Breast epithelium (tissue), 4 donors: ENCODE results near the gene LINGO1. TPM values are rescaled to one million over a fixed set of nuclear protein-coding genes. Genes with fewer than 3 reads are reported as not detected.

Source experiments
- DNase-seq, 2 donors: peaks; one replicate each; pipeline ENCODE4 v3.0.0-alpha.2; 2019; ENCODE audit warnings: low spot score in 2 of 2
- H3K27ac ChIP-seq, 2 donors: fragments of 200-600 bp; sonication (generic) in 1 of 2; one replicate each; pipeline ENCODE4 v1.5.1; 2016 to 2019; ENCODE audit warnings: mild to moderate bottlenecking in 1 of 2
- H3K27me3 ChIP-seq, 2 donors: fragments of 200-600 bp; sonication (generic) in 1 of 2; one replicate each; pipeline versions ENCODE4 v1.5.1 to v1.6.0; 2017 to 2019; ENCODE audit warnings: control low read depth in 1 of 2, mild to moderate bottlenecking in 1 of 2
- H3K36me3 ChIP-seq: fragments of 200-600 bp; one replicate; pipeline ENCODE4 v1.5.1; 2019
- H3K4me1 ChIP-seq, 2 donors: fragments of 200-600 bp; sonication (generic); one replicate each; pipeline ENCODE4 v1.5.1; 2016 to 2019; ENCODE audit warnings: control low read depth in 1 of 2
- H3K4me3 ChIP-seq, 3 donors: fragments of 200-600 bp; sonication (generic); 1 replicate in 2 of 3; 2 replicates in 1 of 3; pipeline ENCODE4 v1.5.1; 2016 to 2019; ENCODE audit warnings: mild to moderate bottlenecking in 3 of 3, moderate library complexity in 2 of 3
- H3K9me3 ChIP-seq, 2 donors: fragments of 200-600 bp; sonication (generic) in 1 of 2; one replicate each; pipeline ENCODE4 v1.5.1; 2016 to 2019; ENCODE audit warnings: control low read depth in 1 of 2
- POLR2A ChIP-seq: fragments of 450-650 bp; IDR thresholded peaks from one replicate; pipeline ENCODE4 v1.6.1; 2016; ENCODE audit warnings: antibody characterized with exemption, mild to moderate bottlenecking, moderate library complexity
- POLR2AphosphoS5 ChIP-seq, 3 donors: sonication (generic); formaldehyde crosslinking; IDR thresholded peaks; one replicate each; pipeline ENCODE4 v1.6.1; 2017; ENCODE audit warnings: antibody characterized with exemption in 3 of 3
- intact Hi-C: fragments of 100-400 bp; cut with DNase I; formaldehyde crosslinking; loops from one replicate; pipeline ENCODE4 v1.15.1; 2023; ENCODE audit warnings: low total_unique reads
- total RNA-seq, 3 donors: library from RNA; depleted of rRNA; stranded (reverse); fragments of >200 nt; gene quantifications; one replicate each; pipeline ENCODE4 v1.1.0, GENCODE V29; 2016
- TF ChIP-seq, protein P1 (sequence below), 3 donors: fragments of 450-650 bp; IDR thresholded peaks; one replicate each; pipeline ENCODE4 v1.5.1; 2016 to 2017; ENCODE audit warnings: antibody characterized with exemption in 3 of 3, mild to moderate bottlenecking in 3 of 3, moderate library complexity in 3 of 3

LINGO1 gene
- total RNA-seq, 3 donors from 2014 or later, result 1.2 to 1.6 TPM; not detected in 1

DNA sequence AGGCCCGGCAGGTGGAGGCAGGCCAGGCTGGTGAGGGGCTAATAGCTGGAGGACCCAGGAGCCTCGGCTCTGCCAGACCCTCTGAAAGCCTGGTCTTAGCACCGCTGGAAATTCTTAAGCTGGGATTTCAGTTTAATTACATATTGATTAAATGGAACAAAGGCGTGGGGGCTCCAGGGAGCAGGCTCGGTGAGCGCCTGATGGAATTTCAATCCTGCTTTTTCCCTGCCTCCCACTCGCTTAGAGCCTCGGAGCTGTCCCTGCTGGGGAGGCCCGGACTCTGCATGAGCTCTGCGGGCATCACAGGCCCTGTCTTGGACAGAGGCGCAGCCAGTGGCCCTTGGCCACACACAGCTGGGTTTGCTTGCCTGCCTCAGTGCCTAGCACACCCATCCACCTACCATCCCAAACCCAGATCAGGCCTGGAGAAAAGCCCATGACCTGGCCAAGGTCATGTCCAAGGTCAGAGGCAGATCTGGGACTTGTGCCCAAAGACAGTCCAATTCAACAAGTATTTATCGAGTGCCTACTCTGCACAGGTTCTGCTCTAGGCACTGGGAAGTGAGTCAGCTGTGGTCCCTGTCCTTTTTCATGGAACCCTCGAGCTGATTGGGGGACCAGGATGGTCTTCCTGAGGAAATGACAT, 40.6 kb downstream of the LINGO1 start:
- no peak overlapping the region for H3K27ac ChIP-seq
- H3K27me3 ChIP-seq, result no peaks in the 10 kb centered on the region
- TF ChIP-seq, protein P1, sequence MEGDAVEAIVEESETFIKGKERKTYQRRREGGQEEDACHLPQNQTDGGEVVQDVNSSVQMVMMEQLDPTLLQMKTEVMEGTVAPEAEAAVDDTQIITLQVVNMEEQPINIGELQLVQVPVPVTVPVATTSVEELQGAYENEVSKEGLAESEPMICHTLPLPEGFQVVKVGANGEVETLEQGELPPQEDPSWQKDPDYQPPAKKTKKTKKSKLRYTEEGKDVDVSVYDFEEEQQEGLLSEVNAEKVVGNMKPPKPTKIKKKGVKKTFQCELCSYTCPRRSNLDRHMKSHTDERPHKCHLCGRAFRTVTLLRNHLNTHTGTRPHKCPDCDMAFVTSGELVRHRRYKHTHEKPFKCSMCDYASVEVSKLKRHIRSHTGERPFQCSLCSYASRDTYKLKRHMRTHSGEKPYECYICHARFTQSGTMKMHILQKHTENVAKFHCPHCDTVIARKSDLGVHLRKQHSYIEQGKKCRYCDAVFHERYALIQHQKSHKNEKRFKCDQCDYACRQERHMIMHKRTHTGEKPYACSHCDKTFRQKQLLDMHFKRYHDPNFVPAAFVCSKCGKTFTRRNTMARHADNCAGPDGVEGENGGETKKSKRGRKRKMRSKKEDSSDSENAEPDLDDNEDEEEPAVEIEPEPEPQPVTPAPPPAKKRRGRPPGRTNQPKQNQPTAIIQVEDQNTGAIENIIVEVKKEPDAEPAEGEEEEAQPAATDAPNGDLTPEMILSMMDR (IDR thresholded peaks at IDR 0.05), result no peak
- TF ChIP-seq POLR2AphosphoS5 (IDR thresholded peaks at IDR 0.05) (no peak), POLR2A (no peak)
- intact Hi-C loops, result no loop called here
- H3K4me3 ChIP-seq, result no peak overlapping the region
- H3K4me1 ChIP-seq, result no peaks in the 10 kb centered on the region
- DNase-seq, result no peak
- H3K36me3 ChIP-seq, result no peaks in the 10 kb centered on the region
- H3K9me3 ChIP-seq, result no peaks in the 10 kb centered on the region

DNA sequence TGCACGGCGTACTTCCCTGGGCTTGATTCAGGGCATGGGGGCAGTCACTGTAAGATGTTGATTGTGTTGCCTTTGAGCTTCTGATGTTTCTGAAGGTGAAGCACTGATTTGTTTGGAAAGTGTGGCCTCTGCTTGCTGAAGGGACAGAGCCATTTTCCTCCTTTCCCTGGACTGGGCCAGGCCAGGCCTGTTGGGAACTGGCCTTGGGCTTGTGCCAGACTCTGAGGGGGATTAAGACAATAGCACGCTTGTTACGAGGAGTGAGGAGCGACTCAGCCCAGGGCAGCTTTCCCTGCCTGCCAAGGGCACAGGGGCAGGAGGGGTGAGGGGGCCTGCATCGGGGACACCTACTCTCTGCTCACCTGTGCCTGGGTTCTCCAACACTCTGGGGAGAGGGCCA, 42.9 kb downstream of the LINGO1 start:
- no peaks in the 10 kb centered on the region for H3K27me3 ChIP-seq
- H3K4me3 ChIP-seq, result no peak overlapping the region
- H3K4me1 ChIP-seq, result no peaks in the 10 kb centered on the region
- DNase-seq, result peak in 1 of 2 donors; percentile 54
- no peaks in the 10 kb centered on the region for H3K9me3 ChIP-seq
- TF ChIP-seq POLR2A (no peak), POLR2AphosphoS5 (IDR thresholded peaks at IDR 0.05) (no peak)
- TF ChIP-seq, protein P1 (IDR thresholded peaks at IDR 0.05), result no peak
- intact Hi-C loops, result no loop called here
- H3K27ac ChIP-seq, result peak overlapping the region in 1 of 2 donors; percentile 48
- H3K36me3 ChIP-seq, result no peaks in the 10 kb centered on the region

DNA sequence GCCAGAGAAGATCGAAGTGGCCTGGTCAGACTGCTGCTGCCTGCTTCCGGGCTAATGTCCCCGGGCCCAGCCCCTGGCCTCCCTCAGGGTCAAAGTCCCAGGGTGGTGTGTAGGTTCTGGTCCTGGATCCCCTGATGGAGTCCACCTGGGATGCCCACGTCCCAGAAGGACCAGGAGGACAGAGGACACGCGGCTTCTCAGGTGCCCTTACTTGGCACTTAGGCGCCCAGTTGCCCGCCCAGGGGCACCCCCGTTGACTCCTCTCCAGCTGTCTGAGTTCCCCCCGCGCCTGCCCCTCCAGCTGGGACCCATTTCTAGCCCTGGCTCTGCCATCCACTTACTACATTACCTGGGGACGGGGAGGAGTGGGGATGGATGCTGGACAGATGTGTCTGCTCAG, 44.6 kb downstream of the LINGO1 start:
- no peak overlapping the region for H3K4me3 ChIP-seq
- H3K27me3 ChIP-seq, result no peaks in the 10 kb centered on the region
- TF ChIP-seq POLR2AphosphoS5 (IDR thresholded peaks at IDR 0.05) (no peak), POLR2A (no peak)
- TF ChIP-seq, protein P1 (IDR thresholded peaks at IDR 0.05), result no peak
- no peak for DNase-seq
- H3K4me1 ChIP-seq, result no peaks in the 10 kb centered on the region
- H3K27ac ChIP-seq, result no peak overlapping the region
- intact Hi-C loops, result no loop called here
- no peaks in the 10 kb centered on the region for H3K9me3 ChIP-seq
- H3K36me3 ChIP-seq, result no peaks in the 10 kb centered on the region

DNA sequence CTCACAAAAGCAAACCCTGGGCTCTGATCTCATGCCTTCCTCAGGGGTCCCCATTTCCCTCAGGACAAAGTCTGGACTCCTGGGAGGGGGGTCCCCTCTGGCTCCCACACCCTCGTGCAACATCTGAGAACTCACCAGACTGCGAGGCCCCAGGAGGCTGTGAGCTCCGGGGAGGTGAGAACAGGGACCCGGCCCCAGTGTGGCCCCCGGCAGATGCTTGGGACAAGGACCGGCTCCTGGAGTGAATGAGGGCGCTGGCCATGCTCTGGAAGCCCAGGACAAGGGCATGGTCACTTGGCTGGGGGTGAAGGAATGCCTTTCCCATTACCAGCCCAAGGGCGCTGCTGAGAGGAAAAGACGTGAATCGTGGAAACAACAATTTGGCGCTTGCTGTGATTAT, 48.0 kb downstream of the LINGO1 start:
- H3K4me1 ChIP-seq, result no peaks in the 10 kb centered on the region
- H3K27me3 ChIP-seq, result no peaks in the 10 kb centered on the region
- H3K36me3 ChIP-seq, result no peaks in the 10 kb centered on the region
- intact Hi-C loops, result no loop called here
- H3K9me3 ChIP-seq, result no peaks in the 10 kb centered on the region
- H3K4me3 ChIP-seq, result no peak overlapping the region
- DNase-seq, result no peak
- no peak overlapping the region for H3K27ac ChIP-seq
- no peak for TF ChIP-seq POLR2A
- TF ChIP-seq, protein P1 (IDR thresholded peaks at IDR 0.05), result no peak
- TF ChIP-seq POLR2AphosphoS5 (IDR thresholded peaks at IDR 0.05), result no peak

DNA sequence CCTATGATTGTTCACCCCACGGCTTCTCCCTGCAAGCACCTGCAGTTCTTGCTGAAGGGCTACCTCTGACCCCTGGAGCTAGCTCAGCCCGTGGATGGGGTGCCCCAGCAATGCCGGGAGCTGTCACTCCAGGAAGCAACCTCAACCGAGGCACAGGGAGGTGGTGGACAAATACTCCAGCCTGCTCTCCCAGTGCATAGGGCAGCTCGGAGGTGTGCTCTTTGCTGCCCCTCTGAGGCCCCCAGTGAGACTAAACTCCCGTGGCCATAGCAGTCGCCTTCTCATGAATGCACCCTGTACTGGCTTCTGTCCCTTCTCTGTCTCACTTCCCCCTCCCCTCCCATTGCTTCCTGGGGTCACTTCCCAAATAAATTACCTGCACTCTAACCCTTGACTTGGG, 48.5 kb downstream of the LINGO1 start:
- Histone ChIP-seq H3K4me3 (no peak overlapping the region), H3K4me1 (no peaks in the 10 kb centered on the region), H3K36me3 (no peaks in the 10 kb centered on the region), H3K9me3 (no peaks in the 10 kb centered on the region), H3K27ac (no peak overlapping the region), H3K27me3 (no peaks in the 10 kb centered on the region)
- TF ChIP-seq, protein P1 (IDR thresholded peaks at IDR 0.05), result no peak
- TF ChIP-seq POLR2A, result no peak
- no peak for TF ChIP-seq POLR2AphosphoS5 (IDR thresholded peaks at IDR 0.05)
- intact Hi-C loops, result no loop called here
- no peak for DNase-seq
